Uterus (tissue), 2 donors: ENCODE measurements around the gene RTEL1.

Source experiments
- POLR2A ChIP-seq, 2 donors: fragments of 450-650 bp; IDR thresholded peaks; one replicate each; pipeline ENCODE4 v1.6.1; 2016; ENCODE audit warnings: antibody characterized with exemption in 2 of 2, mild to moderate bottlenecking in 1 of 2, moderate library complexity in 1 of 2
- TF ChIP-seq, protein P1 (sequence below), 4 experiments: fragments of 200-600 bp in 2 of 4; fragments of 450-650 bp in 2 of 4; sonication (generic) in 2 of 4; IDR thresholded peaks; one replicate each; pipeline ENCODE4 v1.5.1; 2016 to 2019; ENCODE audit warnings: antibody characterized with exemption in 4 of 4, mild to moderate bottlenecking in 2 of 4, moderate library complexity in 1 of 4

DNA sequence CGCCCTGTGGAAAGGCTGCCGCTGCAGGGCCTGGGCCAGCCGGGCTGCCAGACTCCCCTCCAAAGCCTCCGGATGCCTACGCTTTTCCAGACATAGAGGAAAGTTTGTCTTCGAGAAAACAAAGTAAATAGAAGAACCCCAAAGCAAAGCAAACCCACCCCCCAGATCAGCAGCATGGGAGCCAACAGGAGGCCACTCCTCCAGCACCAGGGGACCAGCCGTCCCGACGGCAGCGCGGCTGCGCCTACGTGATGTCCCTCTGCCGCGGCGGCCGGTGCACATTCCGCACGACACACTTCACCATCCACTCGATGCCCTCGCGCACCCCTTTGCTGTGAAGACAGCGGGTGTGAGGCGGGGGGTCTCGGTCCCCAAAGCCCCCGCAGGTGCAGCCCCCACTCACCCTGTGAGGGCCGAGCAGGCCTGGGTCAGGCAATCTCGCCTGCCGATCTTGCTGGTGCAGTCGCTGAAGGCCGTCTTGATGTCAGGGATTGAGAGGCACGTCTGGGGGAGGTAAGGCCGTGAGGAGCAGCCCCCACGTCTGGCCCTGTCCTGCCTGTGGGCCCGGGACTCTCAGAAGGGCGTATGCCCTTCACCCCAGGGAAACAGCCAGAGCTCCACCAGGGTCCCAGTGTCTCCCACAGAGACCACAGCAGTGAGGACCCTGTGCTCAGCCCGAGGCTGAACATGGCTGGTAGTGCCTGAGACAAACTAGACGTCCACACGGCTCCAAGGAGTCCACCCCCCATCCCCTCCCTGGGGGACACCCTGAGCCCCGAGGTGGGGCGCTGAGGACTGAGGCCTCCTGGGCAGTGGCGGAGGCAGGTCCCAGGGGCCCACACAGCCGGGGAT is 42.3 kb downstream of the RTEL1 start:
- TF ChIP-seq, protein P1, sequence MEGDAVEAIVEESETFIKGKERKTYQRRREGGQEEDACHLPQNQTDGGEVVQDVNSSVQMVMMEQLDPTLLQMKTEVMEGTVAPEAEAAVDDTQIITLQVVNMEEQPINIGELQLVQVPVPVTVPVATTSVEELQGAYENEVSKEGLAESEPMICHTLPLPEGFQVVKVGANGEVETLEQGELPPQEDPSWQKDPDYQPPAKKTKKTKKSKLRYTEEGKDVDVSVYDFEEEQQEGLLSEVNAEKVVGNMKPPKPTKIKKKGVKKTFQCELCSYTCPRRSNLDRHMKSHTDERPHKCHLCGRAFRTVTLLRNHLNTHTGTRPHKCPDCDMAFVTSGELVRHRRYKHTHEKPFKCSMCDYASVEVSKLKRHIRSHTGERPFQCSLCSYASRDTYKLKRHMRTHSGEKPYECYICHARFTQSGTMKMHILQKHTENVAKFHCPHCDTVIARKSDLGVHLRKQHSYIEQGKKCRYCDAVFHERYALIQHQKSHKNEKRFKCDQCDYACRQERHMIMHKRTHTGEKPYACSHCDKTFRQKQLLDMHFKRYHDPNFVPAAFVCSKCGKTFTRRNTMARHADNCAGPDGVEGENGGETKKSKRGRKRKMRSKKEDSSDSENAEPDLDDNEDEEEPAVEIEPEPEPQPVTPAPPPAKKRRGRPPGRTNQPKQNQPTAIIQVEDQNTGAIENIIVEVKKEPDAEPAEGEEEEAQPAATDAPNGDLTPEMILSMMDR (IDR thresholded peaks at IDR 0.05): no peak
- no peak for TF ChIP-seq POLR2A (IDR thresholded peaks at IDR 0.05)
